ENCODE data around the gene BCL11B.

Gene BCL11B

GRCh38 chr14:99266181-99267178 lies 5.5 kb downstream of the BCL11B start:
- peak; percentile 87 for DNase-seq

- no peak for DNase-seq
These were observed 6.4 kb downstream of the BCL11B start for GRCh38 chr14:99265571-99265970.

- no peak for DNase-seq
These were observed 7.1 kb downstream of the BCL11B start for GRCh38 chr14:99264691-99265450.

DNA sequence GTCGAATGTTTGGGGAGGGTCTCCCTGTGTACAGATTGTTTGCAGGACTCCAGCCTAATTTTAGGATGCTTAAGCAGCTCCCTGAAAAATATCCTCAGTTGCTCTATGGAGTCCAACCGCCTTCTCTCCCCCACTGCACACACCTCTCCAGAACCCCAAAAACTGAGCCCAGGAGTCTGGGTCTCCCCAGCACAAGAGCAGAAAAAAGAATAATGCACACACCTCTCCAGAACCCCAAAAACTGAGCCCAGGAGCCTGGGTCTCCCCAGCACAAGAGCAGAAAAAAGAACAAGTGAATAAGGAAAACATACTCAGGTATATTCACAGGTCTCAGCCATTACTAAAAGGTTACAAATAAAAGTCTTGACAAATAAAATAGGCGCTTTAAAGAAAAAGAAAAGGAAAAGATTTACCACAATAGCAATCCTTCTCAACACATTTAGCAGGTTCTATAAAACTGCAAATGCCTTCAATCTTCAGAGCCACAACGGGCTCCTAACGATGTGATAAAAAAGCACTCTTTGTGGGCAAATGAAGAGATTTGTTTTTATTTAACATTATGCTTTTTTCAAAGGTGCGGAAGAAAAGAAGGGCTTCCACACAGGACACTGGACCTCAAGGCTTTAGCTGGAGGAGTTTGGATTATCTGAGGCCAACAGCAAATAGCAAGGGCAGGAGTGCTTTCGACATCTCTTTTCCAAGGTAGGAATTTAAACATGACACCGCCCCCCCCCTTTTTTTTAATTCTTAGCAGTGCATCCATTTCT lies 8.2 kb downstream of the BCL11B start:
- DNase-seq: no peak

GRCh38 chr14:99262977-99263448 lies 9.0 kb downstream of the BCL11B start:
- no peak for DNase-seq

DNA sequence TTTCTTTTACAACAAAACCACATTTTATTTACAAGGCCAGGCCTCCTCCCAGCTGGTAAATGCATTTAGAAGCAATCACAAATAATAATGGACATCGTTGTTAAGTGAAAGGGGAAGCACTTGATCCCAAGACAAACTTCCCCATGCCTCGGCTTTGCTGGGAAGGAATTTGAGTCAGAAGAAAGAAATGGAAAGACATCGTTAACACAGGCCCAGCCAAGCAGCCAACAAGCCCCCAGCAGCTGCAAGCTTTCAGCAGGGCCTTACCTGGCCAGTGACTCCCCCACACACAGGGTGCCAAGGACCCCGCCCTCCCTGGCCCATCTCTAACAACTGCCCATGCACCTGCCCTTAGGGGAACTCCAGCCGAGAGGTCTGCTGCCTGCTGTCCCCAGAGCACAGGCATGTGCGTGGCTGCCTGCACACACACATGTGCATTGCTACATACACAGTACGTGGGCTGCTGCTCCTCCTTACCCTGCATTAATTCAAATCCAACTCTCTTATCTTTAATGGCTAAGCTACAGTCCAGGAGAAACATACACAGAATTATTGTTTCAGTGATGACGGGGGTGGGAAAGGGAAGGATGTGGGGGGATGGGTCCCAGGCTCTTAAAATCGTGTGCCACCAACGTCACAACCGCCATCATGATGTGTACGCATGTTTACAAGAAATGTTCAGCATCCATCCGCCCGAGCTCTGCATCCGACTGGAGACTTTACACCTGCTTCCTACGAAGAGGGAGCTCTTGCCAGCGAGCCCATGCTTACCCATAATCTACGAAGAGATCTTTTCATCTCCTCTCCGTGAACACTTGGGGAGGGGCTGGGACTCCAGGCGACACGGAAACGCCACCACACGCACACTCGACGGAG lies 9.8 kb downstream of the BCL11B start:
- no peak for DNase-seq

GRCh38 chr14:99260587-99261551 lies 11.1 kb downstream of the BCL11B start:
- no peak for DNase-seq

- no peak for DNase-seq
These were observed 11.9 kb downstream of the BCL11B start for GRCh38 chr14:99260116-99260515.

GRCh38 chr14:99258876-99259726 lies 12.9 kb downstream of the BCL11B start:
- DNase-seq: no peak

GRCh38 chr14:99258341-99258861 lies 13.6 kb downstream of the BCL11B start:
- DNase-seq: no peak

GRCh38 chr14:99257673-99258221 lies 14.2 kb downstream of the BCL11B start:
- DNase-seq: no peak

DNA sequence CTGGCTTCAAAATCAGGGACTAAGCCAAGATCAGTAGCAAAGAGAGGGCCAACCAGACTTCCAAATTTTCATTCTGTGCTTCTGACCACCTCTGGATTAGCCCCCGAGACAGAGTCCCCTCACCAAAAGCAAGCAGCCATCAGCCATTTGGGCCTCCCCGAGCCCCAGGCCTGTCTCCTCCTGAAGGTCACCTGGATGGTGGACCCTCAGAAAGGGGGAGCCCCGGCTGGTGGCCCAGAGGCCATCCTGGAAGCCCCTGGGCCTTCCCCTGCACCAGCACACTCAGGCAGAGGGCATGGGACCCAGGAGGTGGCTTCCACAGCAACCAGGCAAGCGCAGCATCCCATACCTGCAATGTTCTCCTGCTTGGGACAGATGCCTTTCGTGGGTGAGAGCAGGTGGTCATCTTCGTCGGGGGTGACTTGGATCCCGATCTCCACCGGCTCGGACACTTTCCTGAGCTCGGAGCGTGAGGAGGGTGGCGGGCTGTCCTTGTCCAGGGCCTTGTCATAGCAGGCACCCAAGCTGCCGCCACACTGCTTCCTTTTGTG lies 14.8 kb downstream of the BCL11B start:
- no peak for DNase-seq

DNA sequence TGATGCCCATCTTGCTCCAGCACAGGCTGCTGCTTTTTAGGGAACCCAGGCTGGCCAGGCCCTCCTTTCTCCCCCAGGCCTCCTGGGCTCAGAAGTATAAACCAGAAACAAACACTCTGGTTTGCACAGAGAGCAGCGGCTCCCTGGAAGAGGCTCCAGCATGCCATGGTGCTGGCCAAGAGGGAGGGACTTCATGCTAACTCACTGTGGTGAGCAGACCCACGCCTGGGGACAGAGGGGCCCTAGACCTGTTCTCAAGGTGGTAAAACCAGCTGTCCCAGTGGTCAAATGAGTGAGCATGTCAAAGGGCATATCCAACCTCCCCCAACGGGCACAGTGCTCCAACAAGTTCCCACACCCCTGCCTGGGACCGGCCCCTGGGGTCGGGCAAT lies 15.5 kb downstream of the BCL11B start:
- no peak for DNase-seq

GRCh38 chr14:99255621-99256482 lies 16.1 kb downstream of the BCL11B start:
- no peak for DNase-seq

DNA sequence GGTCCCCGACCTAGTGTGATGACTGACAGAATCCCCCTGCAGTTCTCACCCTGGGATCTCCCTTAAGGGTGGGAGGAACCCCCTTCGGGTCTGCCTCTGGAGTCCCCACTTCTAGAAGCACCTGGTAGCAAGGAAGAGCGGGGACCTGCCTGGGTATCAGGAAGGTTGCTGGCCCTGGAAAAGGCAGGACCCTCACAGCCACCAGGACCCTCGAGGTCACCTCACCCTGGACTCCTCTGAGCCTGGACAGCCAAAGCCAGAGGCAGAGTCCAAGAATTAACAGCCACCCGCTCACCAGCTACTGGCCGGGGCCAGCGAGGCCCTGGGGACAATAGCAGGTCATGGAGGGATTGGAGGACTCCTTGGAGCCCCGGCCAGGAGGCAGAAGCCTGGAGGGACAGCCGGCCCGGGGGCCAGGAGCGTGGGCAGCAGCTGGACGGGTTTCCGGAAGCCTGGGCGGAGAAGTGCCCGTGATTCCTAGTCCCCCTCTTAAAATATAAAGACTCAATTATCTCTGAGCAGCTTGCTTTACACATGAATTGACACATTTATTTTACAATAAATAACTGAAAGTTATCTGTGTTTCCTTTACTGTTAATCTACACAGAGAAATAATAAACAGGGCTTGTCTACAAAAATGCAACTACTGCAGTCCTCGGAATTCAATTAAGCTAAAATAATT lies 17.5 kb downstream of the BCL11B start:
- no peak for DNase-seq

DNA sequence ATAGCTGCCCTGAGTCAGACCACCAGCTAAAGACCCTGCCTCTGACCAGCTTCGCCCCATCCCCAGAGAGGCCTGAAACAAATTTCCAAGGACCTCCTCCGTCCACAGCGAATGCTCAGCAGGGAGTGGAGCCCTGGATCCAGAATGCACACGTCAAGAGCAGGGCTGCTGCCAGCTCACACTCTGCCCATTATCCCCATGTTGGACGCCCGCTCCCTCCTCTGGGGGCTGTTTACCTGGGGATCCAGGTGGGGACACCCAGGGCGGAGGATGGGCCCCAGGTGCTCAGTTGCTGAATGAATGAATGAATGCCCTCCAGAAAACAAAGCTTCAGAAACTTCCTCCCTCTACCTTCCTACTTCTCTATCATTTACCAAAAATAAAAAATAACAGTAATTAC lies 18.1 kb downstream of the BCL11B start:
- DNase-seq: no peak

Data from activated T-cell treated with anti-CD3 and anti-CD28 coated beads for 4 hours (primary cell).